ENCODE data around the gene UBE2J2.

- no peak for TF ChIP-seq CTCF (conservative IDR thresholded peaks at IDR 0.05; ENCODE audit: low read depth in 2 of 2)
- TF ChIP-seq EZH2 (IDR thresholded peaks at IDR 0.05; ENCODE audit: low read depth, unreplicated experiment), result no peak
- no peak for TF ChIP-seq POLR2AphosphoS5 (IDR thresholded peaks at IDR 0.05; ENCODE audit: low read depth)
- TF ChIP-seq EZH2phosphoT487 (IDR thresholded peaks at IDR 0.05; ENCODE audit: unreplicated experiment), result no peak
- no peak for TF ChIP-seq CREB1 (CRISPR knock-in tag; IDR thresholded peaks at IDR 0.05; ENCODE audit: low read depth)
- no peak for TF ChIP-seq REST (IDR thresholded peaks at IDR 0.05; ENCODE audit: unreplicated experiment)
- TF ChIP-seq STAT1 (IDR thresholded peaks at IDR 0.05; ENCODE audit: unreplicated experiment), result no peak
- no peak for TF ChIP-seq JUNB (IDR thresholded peaks at IDR 0.05; ENCODE audit: unreplicated experiment)
- TF ChIP-seq ETS1 (IDR thresholded peaks at IDR 0.05), result no peak
- no peak for TF ChIP-seq ZNF331 (CRISPR knock-in tag; IDR thresholded peaks at IDR 0.05; ENCODE audit: low read depth)
- no peak for TF ChIP-seq ZNF114 (CRISPR knock-in tag; IDR thresholded peaks at IDR 0.05)
- no peak for TF ChIP-seq NANOG (IDR thresholded peaks at IDR 0.05; ENCODE audit: borderline replicate concordance)
Observed at GRCh38 chr1:1241588-1242219, 31.9 kb downstream of the UBE2J2 start.

All from GM23338 (cell line).